NT2/D1 (cell line): Measurements from ENCODE around the gene CYP27A1.
A peak's percentile ranks its signal among the peaks of the same experiment; 100 is the strongest.

Experiments used
- DNase-seq: peaks from one replicate; pipeline ENCODE4 v3.0.0-alpha.2; 2011; ENCODE audit warnings: low read depth, low spot score
- H3K27me3 ChIP-seq: 2 replicates; pipeline ENCODE4 v1.6.0; 2011; ENCODE audit warnings: mild to moderate bottlenecking; ENCODE audit not compliant: insufficient read length, insufficient read depth
- H3K36me3 ChIP-seq: 2 replicates; pipeline ENCODE4 v1.6.1; 2011; ENCODE audit warnings: mild to moderate bottlenecking, low read length, mixed read lengths; ENCODE audit not compliant: insufficient read depth, insufficient read length
- H3K4me1 ChIP-seq: 2 replicates; pipeline ENCODE4 v1.5.1; 2011; ENCODE audit not compliant: insufficient read depth, insufficient read length
- H3K4me3 ChIP-seq: 2 replicates; pipeline ENCODE4 v1.5.1; 2011; ENCODE audit warnings: low read depth; ENCODE audit not compliant: insufficient read length
- H3K9ac ChIP-seq: 2 replicates; pipeline ENCODE4 v1.6.0; 2011; ENCODE audit warnings: low read depth; ENCODE audit not compliant: insufficient read length
- H3K9me3 ChIP-seq: 2 replicates; pipeline ENCODE4 v1.5.1; 2011; ENCODE audit warnings: mild to moderate bottlenecking, low read length; ENCODE audit not compliant: insufficient read depth
- SUZ12 ChIP-seq: IDR thresholded peaks from 2 replicates; pipeline ENCODE4 v1.6.1; 2011; ENCODE audit not compliant: insufficient read length, insufficient read depth; ENCODE audit errors: extremely low read depth
- YY1 ChIP-seq: IDR thresholded peaks from 2 replicates; pipeline ENCODE4 v1.6.1; 2011; ENCODE audit not compliant: insufficient read length, insufficient read depth
- ZNF274 ChIP-seq: IDR thresholded peaks from 2 replicates; pipeline ENCODE4 v1.6.1; 2011; ENCODE audit warnings: mild to moderate bottlenecking, low read depth, low read length

CYP27A1 gene

DNA sequence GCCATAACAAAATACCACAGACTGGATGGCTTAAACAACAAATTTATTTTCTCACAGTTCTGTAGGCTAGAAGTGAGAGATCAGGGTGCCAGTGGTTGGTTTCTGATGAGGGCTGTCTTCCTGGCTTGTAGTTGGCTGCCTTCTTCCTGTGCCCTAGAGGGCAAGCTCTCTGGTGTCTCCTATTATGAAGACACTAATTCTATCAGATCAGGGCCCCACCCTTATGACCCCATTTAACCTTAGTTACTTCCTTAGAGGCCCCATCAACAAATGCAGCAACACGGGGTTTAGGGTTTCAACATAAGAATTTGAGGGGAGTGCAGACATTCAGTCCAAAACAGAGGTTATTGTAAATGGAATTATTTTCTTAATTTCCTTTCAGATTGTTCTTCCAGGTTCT lies 22.9 kb downstream of the CYP27A1 start:
- H3K36me3 ChIP-seq: no peaks in the 10 kb centered on the region
- no peak overlapping the region for H3K4me3 ChIP-seq
- H3K9me3 ChIP-seq: peaks cover 12% of the 10 kb centered on the region
- no peaks in the 10 kb centered on the region for H3K27me3 ChIP-seq
- no peak for DNase-seq
- no peak for TF ChIP-seq SUZ12
- no peak for TF ChIP-seq YY1
- TF ChIP-seq ZNF274: no peak
- H3K9ac ChIP-seq: no peak overlapping the region
- no peaks in the 10 kb centered on the region for H3K4me1 ChIP-seq

DNA sequence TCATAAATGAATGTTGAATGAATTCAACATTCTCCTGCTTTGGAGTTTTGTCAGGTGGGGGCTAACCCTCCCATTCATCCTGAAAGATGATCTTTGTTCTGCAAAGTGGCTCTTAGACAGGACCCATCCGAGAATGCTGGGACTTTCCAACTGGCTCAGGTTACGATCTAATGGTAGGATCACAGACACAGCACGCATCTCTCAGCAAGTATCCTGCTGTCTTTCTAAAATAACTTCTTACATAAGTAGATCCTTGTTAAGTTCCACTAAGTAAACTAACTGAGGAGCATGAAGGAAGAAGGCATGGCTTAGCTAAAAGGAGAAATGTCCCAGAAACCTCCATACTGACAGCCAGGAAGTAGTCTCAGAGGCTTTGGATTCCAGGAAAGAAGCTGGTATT lies 23.7 kb downstream of the CYP27A1 start:
- H3K27me3 ChIP-seq: no peaks in the 10 kb centered on the region
- no peak overlapping the region for H3K9ac ChIP-seq
- no peaks in the 10 kb centered on the region for H3K36me3 ChIP-seq
- TF ChIP-seq SUZ12: no peak
- no peaks in the 10 kb centered on the region for H3K4me1 ChIP-seq
- DNase-seq: peak; percentile 57
- H3K9me3 ChIP-seq: peaks cover 12% of the 10 kb centered on the region
- H3K4me3 ChIP-seq: no peak overlapping the region

DNA sequence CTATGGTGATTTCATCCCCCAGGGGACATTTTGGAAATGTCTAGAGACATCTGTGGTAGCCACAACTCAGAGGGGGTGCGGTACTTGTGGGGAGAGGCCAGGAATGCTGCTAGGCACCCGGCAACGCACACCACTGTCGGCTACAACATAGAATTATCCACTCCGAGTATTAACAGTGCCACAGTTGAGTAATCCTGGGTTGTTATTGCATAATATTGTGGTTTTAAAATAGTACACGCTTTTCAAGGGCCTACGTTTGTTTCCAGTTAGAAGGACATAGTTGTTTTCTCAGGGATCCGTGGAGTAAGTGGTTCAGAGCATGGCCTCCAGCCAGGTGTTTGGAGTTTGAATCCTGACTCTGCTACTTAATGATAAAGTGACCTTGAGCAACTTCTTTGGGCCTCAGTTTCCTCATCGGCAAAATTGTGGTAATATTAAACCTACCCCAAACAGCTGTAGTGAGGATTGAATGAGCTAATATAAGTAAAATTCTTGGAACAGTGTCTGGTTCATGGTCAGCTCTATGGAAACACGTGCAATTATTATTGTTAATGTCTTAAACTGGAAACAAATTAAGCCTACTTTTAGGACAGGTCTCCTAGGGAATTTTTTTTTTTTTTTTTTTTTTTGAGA lies 24.5 kb downstream of the CYP27A1 start:
- H3K4me1 ChIP-seq: no peaks in the 10 kb centered on the region
- H3K9ac ChIP-seq: no peak overlapping the region
- TF ChIP-seq SUZ12: no peak
- no peak for TF ChIP-seq ZNF274
- no peak for TF ChIP-seq YY1
- H3K36me3 ChIP-seq: no peaks in the 10 kb centered on the region
- H3K27me3 ChIP-seq: no peaks in the 10 kb centered on the region
- no peak overlapping the region for H3K4me3 ChIP-seq
- peaks cover 12% of the 10 kb centered on the region for H3K9me3 ChIP-seq
- no peak for DNase-seq

DNA sequence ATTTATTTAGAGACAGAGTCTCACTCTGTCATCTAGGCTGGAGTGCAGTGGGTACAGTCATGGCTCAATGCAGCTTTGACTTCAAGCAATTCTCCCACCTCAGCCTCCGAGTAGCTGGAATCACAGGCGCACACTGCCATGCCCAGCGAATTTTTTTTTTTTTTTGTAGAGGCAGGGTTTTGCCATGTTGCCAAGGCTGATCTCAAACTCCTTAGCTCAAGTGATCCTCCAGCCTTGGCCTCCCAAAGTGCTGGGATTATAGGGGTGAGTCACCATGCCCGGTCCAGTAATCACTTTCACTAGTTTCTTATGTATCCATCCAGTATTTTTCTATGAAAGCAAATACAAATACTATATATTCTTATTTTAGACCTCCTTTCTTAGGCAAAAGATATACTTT lies 25.7 kb downstream of the CYP27A1 start:
- H3K4me3 ChIP-seq: no peak overlapping the region
- H3K36me3 ChIP-seq: peaks cover 6% of the 10 kb centered on the region
- DNase-seq: no peak
- H3K9ac ChIP-seq: no peak overlapping the region
- peaks cover 12% of the 10 kb centered on the region for H3K9me3 ChIP-seq
- TF ChIP-seq SUZ12 (no peak), ZNF274 (no peak), YY1 (no peak)
- no peaks in the 10 kb centered on the region for H3K27me3 ChIP-seq
- no peaks in the 10 kb centered on the region for H3K4me1 ChIP-seq

GRCh38 chr2:218809515-218809914 lies 27.6 kb downstream of the CYP27A1 start:
- Histone ChIP-seq H3K36me3 (peaks cover 19% of the 10 kb centered on the region), H3K4me3 (no peak overlapping the region), H3K27me3 (no peaks in the 10 kb centered on the region), H3K9me3 (peaks cover 5% of the 10 kb centered on the region), H3K4me1 (no peaks in the 10 kb centered on the region), H3K9ac (no peak overlapping the region)
- no peak for DNase-seq
- no peak for TF ChIP-seq SUZ12

DNA sequence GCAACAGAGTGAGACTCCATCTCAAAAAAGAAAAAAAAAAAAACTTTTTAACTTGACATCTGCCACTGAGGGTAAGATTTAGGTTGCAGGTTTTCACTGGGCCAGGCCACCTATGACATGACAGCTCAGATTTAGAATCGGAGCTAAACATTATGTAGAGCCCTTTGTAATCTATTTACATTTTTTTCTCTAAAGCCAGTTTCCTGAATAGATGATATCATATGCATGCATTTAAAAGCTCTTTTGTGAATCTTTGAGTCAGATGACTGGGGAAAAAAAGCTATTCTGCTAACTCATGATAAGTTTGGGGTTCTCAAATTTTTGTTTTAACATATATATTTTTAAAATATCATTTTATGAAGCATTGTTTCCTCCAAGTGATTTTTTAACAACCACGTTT lies 28.3 kb downstream of the CYP27A1 start:
- no peak overlapping the region for H3K4me3 ChIP-seq
- TF ChIP-seq YY1 (no peak), ZNF274 (no peak), SUZ12 (no peak)
- H3K9ac ChIP-seq: no peak overlapping the region
- H3K27me3 ChIP-seq: no peaks in the 10 kb centered on the region
- no peak for DNase-seq
- no peaks in the 10 kb centered on the region for H3K9me3 ChIP-seq
- H3K4me1 ChIP-seq: no peaks in the 10 kb centered on the region
- peaks cover 22% of the 10 kb centered on the region for H3K36me3 ChIP-seq

DNA sequence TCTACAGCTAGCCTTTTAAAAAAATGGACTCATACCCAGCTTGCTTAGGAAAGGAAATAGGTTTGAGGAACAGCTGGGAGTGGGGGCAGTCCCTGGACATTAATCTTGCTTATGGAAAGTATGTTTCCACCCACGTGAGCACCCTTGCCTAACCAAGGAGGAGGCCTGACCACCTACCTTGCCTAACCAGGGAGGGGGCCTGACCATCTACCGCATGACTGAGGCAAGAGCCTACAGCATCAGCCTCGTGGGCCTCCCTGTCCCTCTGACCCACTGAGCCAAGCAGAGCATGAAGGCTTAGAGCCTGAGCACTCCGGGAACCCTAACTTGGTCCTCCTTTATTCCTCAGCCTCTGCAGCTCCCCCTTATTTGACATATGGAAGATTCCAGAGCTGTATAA lies 29.4 kb downstream of the CYP27A1 start:
- no peak for DNase-seq
- H3K9me3 ChIP-seq: no peaks in the 10 kb centered on the region
- no peak overlapping the region for H3K9ac ChIP-seq
- no peak overlapping the region for H3K4me3 ChIP-seq
- H3K27me3 ChIP-seq: no peaks in the 10 kb centered on the region
- peaks cover 25% of the 10 kb centered on the region for H3K36me3 ChIP-seq
- TF ChIP-seq SUZ12 (no peak), ZNF274 (no peak), YY1 (no peak)
- no peaks in the 10 kb centered on the region for H3K4me1 ChIP-seq
